ENCODE results near the gene EFCAB6.

The EFCAB6 gene

GRCh38 chr22:43514476-43515157, 297.5 kb downstream of the EFCAB6 start:
- DNase-seq (ENCODE audit: extremely low read depth, insufficient read length) = no peak
- Histone ChIP-seq H3K36me3 (ENCODE audit: control insufficient read depth, insufficient read depth, low read length) (no peaks in the 10 kb centered on the region), H3K27me3 (replicated peaks; ENCODE audit: control insufficient read depth, insufficient read depth, low read length) (no peaks in the 10 kb centered on the region), H3K4me3 (replicated peaks; ENCODE audit: low read depth, low read length) (no peak overlapping the region)
- TF ChIP-seq CTCF (IDR thresholded peaks at IDR 0.05; ENCODE audit: insufficient read depth, low read length, poor library complexity, severe bottlenecking) = no peak

- H3K4me3 ChIP-seq (replicated peaks; ENCODE audit: low read depth, low read length) = no peak overlapping the region
- no peaks in the 10 kb centered on the region for H3K36me3 ChIP-seq (ENCODE audit: control insufficient read depth, insufficient read depth, low read length)
- no peaks in the 10 kb centered on the region for H3K27me3 ChIP-seq (replicated peaks; ENCODE audit: control insufficient read depth, insufficient read depth, low read length)
- TF ChIP-seq CTCF (IDR thresholded peaks at IDR 0.05; ENCODE audit: insufficient read depth, low read length, poor library complexity, severe bottlenecking) = no peak
- DNase-seq (ENCODE audit: extremely low read depth, insufficient read length) = no peak
These were observed 299.8 kb downstream of the EFCAB6 start for GRCh38 chr22:43512279-43512678.

- no peak for DNase-seq (ENCODE audit: extremely low read depth, insufficient read length)
- no peak for TF ChIP-seq CTCF (IDR thresholded peaks at IDR 0.05; ENCODE audit: insufficient read depth, low read length, poor library complexity, severe bottlenecking)
- H3K27me3 ChIP-seq (replicated peaks; ENCODE audit: control insufficient read depth, insufficient read depth, low read length) = no peaks in the 10 kb centered on the region
- H3K36me3 ChIP-seq (ENCODE audit: control insufficient read depth, insufficient read depth, low read length) = no peaks in the 10 kb centered on the region
- H3K4me3 ChIP-seq (replicated peaks; ENCODE audit: low read depth, low read length) = no peak overlapping the region
These were observed 300.7 kb downstream of the EFCAB6 start for GRCh38 chr22:43511276-43511910.

GRCh38 chr22:43510281-43511070, 301.6 kb downstream of the EFCAB6 start:
- no peak overlapping the region for H3K4me3 ChIP-seq (replicated peaks; ENCODE audit: low read depth, low read length)
- H3K36me3 ChIP-seq (ENCODE audit: control insufficient read depth, insufficient read depth, low read length) = no peaks in the 10 kb centered on the region
- DNase-seq (ENCODE audit: extremely low read depth, insufficient read length) = no peak
- TF ChIP-seq CTCF (IDR thresholded peaks at IDR 0.05; ENCODE audit: insufficient read depth, low read length, poor library complexity, severe bottlenecking) = no peak
- H3K27me3 ChIP-seq (replicated peaks; ENCODE audit: control insufficient read depth, insufficient read depth, low read length) = no peaks in the 10 kb centered on the region

GRCh38 chr22:43509337-43509736, 302.8 kb downstream of the EFCAB6 start:
- Histone ChIP-seq H3K4me3 (replicated peaks; ENCODE audit: low read depth, low read length) (no peak overlapping the region), H3K36me3 (ENCODE audit: control insufficient read depth, insufficient read depth, low read length) (no peaks in the 10 kb centered on the region), H3K27me3 (replicated peaks; ENCODE audit: control insufficient read depth, insufficient read depth, low read length) (no peaks in the 10 kb centered on the region)
- DNase-seq (ENCODE audit: extremely low read depth, insufficient read length) = no peak
- TF ChIP-seq CTCF (IDR thresholded peaks at IDR 0.05; ENCODE audit: insufficient read depth, low read length, poor library complexity, severe bottlenecking) = no peak

Data from GM06990 (cell line).